Measurements from ENCODE around the gene PPARD.
A peak's percentile ranks its signal among the peaks of the same experiment; 100 is the strongest.
"Not testable (repeated sequence)": the region's sequence is repeated elsewhere in the genome, so short reads cannot be mapped to it uniquely, and the experiment has no call there.

PPARD gene

GRCh38 chr6:35342258-35343091 is at the start of gene PPARD:
PPARD (plus strand) TSS chr6:35342558; CDS start chr6:35411088, 68,530 bp downstream.
- DNase-seq, result peak; percentile 95 to 98 (median 97)

DNA sequence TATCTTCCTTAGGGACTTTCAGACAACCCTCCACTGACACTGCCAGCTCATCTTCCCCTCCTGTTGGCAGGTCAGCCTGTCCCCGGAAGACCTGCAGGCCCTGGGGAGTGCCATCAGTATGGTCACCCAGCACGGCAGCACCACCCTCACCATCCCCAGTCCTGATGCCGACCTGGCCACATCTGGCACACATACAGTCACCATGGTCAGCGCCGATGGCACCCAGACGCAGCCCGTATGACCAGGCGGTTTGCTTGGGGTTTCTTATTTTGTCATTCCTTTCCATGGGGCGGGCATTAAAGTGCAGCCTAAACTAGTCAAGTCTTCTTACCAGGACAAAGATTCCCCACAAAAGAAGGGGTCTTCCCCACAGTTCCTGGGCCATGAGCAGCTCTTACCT is 48.7 kb upstream of the PPARD start:
- no peak for DNase-seq

DNA sequence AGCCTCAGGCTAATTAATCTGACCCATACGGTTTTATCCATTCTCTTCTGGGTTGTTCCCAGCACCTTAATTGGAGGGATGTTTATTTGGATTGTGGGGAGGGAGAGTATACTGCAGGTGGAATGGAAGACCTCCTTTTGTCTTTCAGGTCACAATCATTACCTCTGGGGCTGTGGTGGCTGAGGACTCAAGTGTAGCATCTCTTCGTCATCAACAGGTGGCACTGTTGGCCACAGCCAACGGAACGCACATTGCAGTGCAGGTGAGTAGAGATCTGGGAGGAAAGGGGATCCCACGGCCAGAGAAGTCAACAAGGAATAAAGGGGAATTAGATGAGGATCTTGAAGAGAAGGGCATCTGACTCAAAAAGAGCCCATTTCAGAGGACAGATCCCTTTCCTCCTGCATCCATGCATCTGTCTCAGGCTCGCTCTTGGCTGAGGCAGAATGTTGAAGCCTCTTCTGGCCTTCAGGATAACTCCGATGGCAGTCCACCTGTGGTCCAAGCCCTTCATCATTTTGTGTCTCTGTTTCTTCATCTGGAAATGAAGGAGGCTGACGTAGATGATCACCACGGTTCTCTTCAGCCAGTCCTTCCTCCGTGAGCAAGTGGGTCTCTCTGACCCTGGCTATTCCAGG is 47.9 kb upstream of the PPARD start:
- peak in 3 of 4 experiments; percentile 20 to 26 (median 26) for DNase-seq

DNA sequence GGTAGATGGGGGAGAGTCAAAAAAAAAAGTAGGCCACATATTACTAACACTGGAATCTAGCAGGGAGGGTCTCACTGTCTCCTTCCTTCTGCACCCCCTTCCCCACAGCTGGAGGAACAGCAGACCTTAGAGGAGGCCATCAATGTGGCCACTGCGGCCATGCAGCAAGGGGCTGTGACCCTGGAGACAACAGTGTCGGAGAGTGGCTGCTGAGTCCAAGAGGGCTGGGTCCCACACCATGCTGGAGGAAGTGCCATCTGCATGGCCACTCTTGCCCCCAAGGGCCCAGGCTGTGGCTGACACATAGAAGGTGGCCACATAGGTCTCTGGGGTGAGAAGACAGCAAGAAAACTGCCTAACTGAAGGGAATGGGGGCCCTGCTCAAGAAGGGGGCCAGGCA is 47.3 kb upstream of the PPARD start:
- DNase-seq, result no peak

GRCh38 chr6:35295521-35296315 is 46.6 kb upstream of the PPARD start:
- DNase-seq, result no peak

DNA sequence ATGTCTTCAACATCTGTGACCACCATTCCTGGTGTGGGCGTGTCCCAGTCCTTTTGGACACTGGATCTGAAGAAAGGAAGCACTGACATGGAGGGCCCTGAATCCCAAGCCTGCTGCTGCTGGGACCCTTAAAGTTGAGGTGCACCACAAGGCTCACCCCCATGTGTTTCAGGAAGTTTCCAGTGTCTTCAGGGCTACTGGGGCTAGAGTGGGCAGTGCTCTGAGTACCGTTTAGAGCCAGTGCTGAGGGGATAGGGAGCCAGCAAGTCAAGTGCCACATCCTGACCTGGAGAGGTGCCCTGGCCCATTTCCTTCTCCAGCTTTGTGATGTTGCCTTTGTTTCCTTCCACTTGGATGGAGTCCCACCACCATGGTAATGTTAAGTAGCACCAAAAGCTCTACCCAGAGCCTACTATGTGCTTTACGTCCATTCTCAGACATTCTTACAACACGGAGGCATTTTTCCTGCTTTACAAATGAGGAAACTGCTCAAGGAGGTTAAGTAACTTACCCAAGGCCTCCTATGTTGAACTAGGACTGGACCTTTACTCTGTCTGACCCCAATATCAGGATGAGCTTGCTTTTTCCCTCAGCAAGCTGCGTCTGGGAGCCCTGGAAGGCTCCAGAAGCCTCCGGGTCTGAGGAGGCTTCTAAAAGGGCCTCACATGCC is 45.3 kb upstream of the PPARD start:
- no peak for DNase-seq

DNA sequence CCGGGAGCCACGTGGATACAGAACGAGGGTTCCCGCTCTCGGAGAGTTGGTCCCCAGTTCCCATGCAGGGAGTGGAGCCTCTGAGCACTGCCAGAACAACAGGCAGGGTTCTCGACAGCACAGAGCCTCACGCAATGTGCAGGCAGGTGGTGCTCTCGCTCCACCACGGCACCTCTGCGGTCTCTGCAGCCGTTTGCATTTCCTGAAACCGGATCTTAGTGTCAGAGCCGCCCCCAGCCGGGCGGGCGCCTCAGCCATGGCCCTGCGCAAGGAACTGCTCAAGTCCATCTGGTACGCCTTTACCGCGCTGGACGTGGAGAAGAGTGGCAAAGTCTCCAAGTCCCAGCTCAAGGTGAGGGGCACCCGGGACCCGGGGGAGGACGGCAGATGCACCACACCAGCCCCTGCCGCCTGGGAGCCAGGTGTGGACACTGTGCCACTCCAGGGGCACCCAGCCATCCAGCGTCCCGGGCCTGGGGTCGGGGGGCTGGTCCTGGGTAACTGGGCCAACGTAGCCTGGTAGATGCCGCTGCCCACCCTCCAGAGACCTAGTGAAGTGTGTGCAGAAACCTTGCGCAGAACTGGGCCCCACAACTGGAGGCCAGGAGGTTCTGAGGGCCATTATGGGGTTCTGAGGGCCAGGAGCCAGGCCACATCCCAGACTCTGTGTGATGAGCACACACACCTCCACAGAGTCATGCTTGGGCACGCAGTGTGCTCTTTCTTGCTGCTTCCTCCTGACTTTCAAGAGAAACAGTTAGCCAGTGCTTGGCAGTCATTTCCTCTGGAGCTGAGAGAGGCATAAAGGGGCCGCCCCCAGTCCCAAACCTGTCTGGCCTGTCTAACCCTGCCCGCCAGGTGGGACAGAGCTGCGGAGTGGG is 44.5 kb upstream of the PPARD start, which contains the start of gene DEF6:
Gene DEF6 (plus strand): TSS at position 218 of the 881 bp plus-strand sequence. CDS start 39 bp downstream, at position 257.
- DNase-seq, result peak; percentile 67 to 75 (median 71)

DNA sequence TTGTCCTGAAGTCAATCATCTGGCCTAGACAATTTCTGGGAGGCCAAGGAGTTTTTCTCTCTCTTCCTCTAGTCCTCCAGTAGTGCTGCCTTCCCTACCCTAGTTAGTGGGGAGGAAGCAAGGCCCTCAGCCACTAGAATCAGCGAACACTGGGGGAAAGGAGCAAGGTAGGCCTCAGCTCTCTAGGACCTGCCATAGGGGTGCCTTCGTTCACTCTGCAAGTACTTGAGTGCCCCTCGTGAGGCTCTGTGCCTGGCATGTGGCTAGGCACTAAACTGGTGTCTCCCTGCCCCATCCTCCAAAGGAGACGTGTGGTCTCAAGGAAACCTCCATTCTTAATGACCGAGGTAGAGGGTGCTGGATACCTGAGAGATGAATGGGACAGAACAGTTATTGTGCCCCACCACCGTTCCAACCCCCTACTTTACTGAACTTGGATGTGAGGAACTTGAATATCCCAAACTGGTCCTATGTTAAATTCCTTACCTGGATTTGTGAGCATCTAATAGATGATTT is 43.7 kb upstream of the PPARD start:
- DNase-seq, result no peak

DNA sequence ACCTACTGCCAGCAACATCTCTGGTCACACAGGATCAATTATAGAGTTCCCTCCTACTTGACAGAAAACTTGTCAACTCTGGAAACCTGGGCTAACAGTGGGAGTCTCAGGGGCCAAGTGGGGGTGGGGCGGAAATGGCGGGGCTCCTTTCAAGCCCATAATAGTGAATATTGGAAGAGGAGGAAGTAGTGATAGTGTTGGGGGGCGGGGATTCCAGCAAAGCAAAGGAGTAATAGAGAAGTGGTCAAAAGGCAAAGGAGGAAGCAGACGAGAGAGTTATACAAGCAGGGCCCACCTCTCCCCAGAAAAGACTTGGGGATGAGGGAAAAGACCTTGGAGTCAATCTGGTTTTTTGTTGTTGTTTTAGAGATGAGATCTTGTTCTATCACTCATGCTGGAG is 42.7 kb upstream of the PPARD start:
- DNase-seq, result no peak

- peak in 2 of 4 experiments; percentile 16 to 28 for DNase-seq
These were observed 41.5 kb upstream of the PPARD start for GRCh38 chr6:35300848-35301247.

DNA sequence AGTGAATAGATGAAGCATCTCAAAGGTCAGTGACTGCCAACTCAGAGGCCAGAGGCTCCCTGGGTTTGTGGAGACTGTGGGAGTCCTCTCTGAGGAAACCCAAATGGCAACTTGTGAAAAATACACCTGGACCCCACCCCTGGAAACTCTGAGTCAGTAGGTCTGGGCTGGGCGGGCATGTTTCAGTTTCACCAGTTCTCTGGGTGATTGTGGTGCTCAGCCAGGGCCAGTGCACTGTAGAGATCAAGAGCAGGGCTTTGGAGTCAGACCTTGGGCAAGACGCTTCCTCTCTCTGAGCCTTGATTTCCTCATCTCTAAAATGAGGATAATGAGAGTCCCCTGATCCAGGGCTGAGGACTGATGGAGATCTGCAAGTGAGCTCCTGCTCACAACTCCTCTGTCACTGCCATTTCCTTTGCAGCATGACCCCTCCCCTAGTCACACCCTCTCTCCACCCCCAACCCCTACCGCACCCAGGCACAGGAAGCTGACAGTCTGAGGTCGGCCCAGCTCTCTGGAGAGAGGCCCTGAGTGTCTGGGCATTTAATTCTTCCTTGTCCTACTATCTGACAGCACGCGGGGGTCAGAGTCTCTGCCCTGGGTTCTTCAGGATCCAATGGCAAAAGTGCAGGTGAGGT is 39.6 kb upstream of the PPARD start:
- peak; percentile 62 to 75 (median 62) for DNase-seq

GRCh38 chr6:35304299-35304698 is 38.1 kb upstream of the PPARD start:
- DNase-seq, result no peak

GRCh38 chr6:35305117-35305516 is 37.2 kb upstream of the PPARD start:
- no peak for DNase-seq

GRCh38 chr6:35307138-35307537 is 35.2 kb upstream of the PPARD start:
- DNase-seq, result not testable (repeated sequence)

DNA sequence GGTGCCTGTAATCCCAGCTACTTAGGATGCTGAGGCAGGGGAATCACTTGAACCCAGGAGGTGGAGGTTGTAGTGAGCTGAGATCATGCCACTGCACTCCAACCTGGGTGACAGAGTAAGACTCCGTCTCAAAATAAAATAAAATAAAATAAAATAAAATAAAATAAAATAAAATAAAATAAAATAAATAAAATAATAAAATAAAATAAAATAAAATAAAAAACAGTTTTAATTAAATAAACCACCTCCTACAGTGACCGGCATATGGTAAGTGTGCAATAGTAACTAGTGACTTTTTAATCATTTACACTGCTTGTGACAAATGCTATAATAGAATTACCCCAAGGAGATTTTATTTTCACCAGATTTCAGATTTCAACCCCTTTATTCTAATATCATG is 33.8 kb upstream of the PPARD start:
- DNase-seq, result not testable (repeated sequence)

GRCh38 chr6:35309611-35310264 is 32.6 kb upstream of the PPARD start:
- no peak for DNase-seq

DNA sequence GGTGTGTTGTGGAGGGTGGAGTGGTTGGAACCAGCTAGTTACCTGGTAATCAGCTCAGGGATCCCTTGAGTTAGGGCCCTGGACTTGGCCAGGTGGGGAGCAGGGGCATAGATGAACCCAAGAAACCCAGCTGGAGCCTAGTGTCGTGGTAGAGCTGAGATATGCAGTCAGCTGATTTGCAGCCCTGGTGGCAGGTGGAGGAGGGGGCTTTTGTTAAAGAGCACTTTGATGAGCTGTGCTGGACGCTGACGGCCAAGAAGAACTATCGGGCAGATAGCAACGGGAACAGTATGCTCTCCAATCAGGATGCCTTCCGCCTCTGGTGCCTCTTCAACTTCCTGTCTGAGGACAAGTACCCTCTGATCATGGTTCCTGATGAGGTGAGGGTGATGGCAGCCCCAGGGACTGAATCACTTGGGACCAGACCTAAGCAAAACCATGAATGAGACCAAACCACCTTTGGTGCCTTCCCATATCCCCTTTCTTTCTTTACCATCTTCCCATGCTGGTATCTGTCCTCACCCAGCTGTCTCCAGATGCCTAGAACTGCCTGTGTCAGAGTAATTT is 32.0 kb upstream of the PPARD start:
- no peak for DNase-seq

DNA sequence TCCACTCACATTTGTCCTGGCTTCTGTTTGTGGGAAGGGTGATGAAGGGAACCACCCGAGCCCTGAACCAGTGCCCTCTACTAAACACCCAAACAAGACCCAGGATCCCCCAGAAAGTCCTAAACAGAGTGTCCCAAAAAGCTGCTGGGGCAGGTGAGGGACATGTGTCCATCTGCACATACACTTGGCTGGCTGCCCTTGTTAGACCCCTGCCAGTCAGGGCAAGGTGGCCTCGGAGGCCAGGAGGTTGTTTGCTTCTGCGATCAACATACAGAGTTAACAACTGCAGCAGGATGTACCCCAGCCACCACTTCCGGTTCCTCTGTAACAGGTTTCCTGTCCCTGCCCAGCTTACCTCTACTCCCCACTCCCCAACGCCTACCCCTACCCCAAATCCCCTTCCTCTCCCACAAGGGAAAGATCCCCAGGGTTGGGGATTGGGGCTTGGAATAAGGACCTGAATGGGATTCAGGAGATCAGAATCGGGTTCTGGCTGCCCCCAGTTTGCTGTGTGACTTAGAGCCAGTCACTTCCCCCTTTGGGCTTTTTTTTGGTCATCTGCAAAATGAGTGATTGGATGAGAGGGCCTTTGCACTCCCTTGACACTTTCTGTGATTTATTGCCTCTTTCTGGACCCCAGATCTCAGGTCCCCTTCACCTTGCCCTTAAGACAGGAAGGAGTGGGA is 30.8 kb upstream of the PPARD start:
- peak in 2 of 4 experiments; percentile 47 to 59 for DNase-seq

DNA sequence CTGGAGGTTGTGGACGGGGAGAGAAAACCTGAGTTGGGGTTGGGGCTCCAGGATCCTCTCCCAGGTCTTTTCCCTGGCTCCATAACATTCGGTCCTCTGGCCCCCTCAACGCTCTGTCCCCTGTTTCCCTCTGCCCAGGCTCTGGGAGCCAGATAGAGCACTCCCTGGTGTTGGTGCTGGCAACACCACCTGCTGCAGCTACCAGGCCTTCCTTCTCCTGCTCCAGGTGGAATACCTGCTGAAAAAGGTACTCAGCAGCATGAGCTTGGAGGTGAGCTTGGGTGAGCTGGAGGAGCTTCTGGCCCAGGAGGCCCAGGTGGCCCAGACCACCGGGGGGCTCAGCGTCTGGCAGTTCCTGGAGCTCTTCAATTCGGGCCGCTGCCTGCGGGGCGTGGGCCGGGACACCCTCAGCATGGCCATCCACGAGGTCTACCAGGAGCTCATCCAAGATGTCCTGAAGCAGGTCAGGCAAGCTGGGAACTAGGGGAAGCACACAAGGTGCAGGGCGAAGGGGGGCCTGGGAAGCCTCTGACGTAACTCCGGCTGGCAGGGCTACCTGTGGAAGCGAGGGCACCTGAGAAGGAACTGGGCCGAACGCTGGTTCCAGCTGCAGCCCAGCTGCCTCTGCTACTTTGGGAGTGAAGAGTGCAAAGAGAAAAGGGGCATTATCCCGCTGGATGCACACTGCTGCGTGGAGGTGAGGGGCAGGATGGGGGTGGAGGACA is 30.1 kb upstream of the PPARD start:
- DNase-seq, result no peak
